PFSK-1 (cell line): ENCODE results near the gene GCLC.

Experiments used
- FOXP2 ChIP-seq: optimal IDR thresholded peaks from 2 replicates; pipeline ENCODE3; 2011; ENCODE audit warnings: borderline replicate concordance, control low read depth, inconsistent platforms; ENCODE audit not compliant: insufficient read depth; ENCODE audit errors: extremely low read length, extremely low read depth
- POLR2AphosphoS5 ChIP-seq: IDR thresholded peaks from 2 replicates; pipeline ENCODE4 v1.6.1; 2012; ENCODE audit warnings: low read depth, mild to moderate bottlenecking, control low read depth, low read length, moderate library complexity
- SIN3A ChIP-seq: IDR thresholded peaks from 2 replicates; pipeline ENCODE4 v1.6.1; 2012; ENCODE audit warnings: mild to moderate bottlenecking, low read length, moderate library complexity, borderline replicate concordance; ENCODE audit not compliant: insufficient read depth
- TAF1 ChIP-seq: IDR thresholded peaks from 2 replicates; pipeline ENCODE4 v1.6.1; 2012; ENCODE audit warnings: low read length, control low read depth, borderline replicate concordance; ENCODE audit not compliant: insufficient read depth
- TF ChIP-seq, protein P1 (sequence below), 2 experiments: IDR thresholded peaks; 2 replicates each; pipeline versions ENCODE4 v1.6.1 to v1.8.0; 2011 to 2012; ENCODE audit warnings: low read depth in 2 of 2, low read length in 2 of 2, control low read depth in 1 of 2, inconsistent platforms in 1 of 2, mild to moderate bottlenecking in 1 of 2, moderate library complexity in 1 of 2; ENCODE audit not compliant: insufficient read depth in 1 of 2

DNA sequence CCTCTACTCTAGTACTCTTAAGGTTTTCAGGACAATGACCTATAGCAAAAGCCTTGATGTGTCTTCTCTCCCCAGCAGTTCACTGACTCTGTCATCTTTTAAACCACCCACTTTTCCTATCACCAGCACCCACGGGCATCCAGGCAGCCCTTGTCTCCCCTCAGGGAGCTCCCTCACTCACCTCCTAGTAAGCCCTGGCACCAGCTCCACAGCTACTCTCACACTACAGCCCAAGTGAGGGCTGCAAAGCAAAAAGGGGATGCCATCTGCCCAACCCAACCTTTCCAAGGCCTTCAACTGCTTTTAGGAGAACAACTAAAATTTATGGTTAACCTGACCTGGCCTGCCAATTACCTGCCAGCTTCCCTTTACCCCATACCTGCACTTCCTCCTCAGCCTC lies 26.0 kb downstream of the GCLC start:
- TF ChIP-seq POLR2AphosphoS5: no peak
- TF ChIP-seq TAF1: no peak
- TF ChIP-seq SIN3A: no peak
- TF ChIP-seq, protein P1, sequence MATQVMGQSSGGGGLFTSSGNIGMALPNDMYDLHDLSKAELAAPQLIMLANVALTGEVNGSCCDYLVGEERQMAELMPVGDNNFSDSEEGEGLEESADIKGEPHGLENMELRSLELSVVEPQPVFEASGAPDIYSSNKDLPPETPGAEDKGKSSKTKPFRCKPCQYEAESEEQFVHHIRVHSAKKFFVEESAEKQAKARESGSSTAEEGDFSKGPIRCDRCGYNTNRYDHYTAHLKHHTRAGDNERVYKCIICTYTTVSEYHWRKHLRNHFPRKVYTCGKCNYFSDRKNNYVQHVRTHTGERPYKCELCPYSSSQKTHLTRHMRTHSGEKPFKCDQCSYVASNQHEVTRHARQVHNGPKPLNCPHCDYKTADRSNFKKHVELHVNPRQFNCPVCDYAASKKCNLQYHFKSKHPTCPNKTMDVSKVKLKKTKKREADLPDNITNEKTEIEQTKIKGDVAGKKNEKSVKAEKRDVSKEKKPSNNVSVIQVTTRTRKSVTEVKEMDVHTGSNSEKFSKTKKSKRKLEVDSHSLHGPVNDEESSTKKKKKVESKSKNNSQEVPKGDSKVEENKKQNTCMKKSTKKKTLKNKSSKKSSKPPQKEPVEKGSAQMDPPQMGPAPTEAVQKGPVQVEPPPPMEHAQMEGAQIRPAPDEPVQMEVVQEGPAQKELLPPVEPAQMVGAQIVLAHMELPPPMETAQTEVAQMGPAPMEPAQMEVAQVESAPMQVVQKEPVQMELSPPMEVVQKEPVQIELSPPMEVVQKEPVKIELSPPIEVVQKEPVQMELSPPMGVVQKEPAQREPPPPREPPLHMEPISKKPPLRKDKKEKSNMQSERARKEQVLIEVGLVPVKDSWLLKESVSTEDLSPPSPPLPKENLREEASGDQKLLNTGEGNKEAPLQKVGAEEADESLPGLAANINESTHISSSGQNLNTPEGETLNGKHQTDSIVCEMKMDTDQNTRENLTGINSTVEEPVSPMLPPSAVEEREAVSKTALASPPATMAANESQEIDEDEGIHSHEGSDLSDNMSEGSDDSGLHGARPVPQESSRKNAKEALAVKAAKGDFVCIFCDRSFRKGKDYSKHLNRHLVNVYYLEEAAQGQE (IDR thresholded peaks at IDR 0.05; ENCODE audit: insufficient read depth in 1 of 2, low read depth in 2 of 2, low read length in 2 of 2): no peak
- no peak for TF ChIP-seq FOXP2
